ENCODE results near the gene PURA. TPM values are rescaled to one million over a fixed set of nuclear protein-coding genes. Genes with fewer than 3 reads are reported as not detected.
A peak's percentile ranks its signal among the peaks of the same experiment; 100 is the strongest.
"Not testable (repeated sequence)": the region's sequence is repeated elsewhere in the genome, so short reads cannot be mapped to it uniquely, and the experiment has no call there.

Gene PURA
- total RNA-seq, 1 experiment from 2014 or later = 9.5 TPM

- TF ChIP-seq CTCF (conservative IDR thresholded peaks at IDR 0.05; ENCODE audit: low read depth, low read length) (no peak), EZH2 (IDR thresholded peaks at IDR 0.05; ENCODE audit: borderline replicate concordance, low read depth, low read length, poor library complexity, severe bottlenecking) (no peak)
- ChIA-PET CTCF (interaction anchor here (0.6 to 1.8 kb wide), 2 partner anchors 10 to 81 kb away, joined by 3 to 4 read pairs; no protein-coding TSS in a partner anchor), POLR2A (ENCODE audit: low non-redundant PET) (no interaction called here)
- no TSS peak for BruUV-seq (replicated peaks)
- Histone ChIP-seq H3K4me3 (ENCODE audit: low read depth, low read length, poor library complexity, severe bottlenecking) (no peak overlapping the region), H3K4me1 (ENCODE audit: insufficient read depth, low read length, poor library complexity, severe bottlenecking) (peaks cover 6% of the 10 kb centered on the region), H3K36me3 (ENCODE audit: insufficient read depth, low read length, poor library complexity, severe bottlenecking) (no peaks in the 10 kb centered on the region), H3K9me3 (ENCODE audit: low read depth, low read length, poor library complexity, severe bottlenecking) (no peaks in the 10 kb centered on the region), H3K27ac (ENCODE audit: low read depth, low read length, poor library complexity, severe bottlenecking) (no peak overlapping the region), H3K27me3 (replicated peaks; ENCODE audit: insufficient read depth, low read depth, low read length, poor library complexity) (no peaks in the 10 kb centered on the region)
- no peak for DNase-seq (ENCODE audit: low spot score)
- intact Hi-C loops (cut with micrococcal nuclease; ENCODE audit: unreplicated experiment) = loop anchor here (10.0 kb wide), 1 partner anchor 189 kb away; no protein-coding TSS in a partner anchor
These were observed 40.0 kb downstream of the PURA start for GRCh38 chr5:140153905-140154304.

- CTCF ChIA-PET = interaction anchor here (1.8 kb wide), 1 partner anchor 11 kb away, joined by 3 read pairs; no protein-coding TSS in a partner anchor
- not testable (repeated sequence) for DNase-seq (ENCODE audit: low spot score); H3K27me3 ChIP-seq (replicated peaks; ENCODE audit: insufficient read depth, low read depth, low read length, poor library complexity); H3K27ac ChIP-seq (ENCODE audit: low read depth, low read length, poor library complexity, severe bottlenecking); H3K4me3 ChIP-seq (ENCODE audit: low read depth, low read length, poor library complexity, severe bottlenecking); BruUV-seq (replicated peaks); H3K4me1 ChIP-seq (ENCODE audit: insufficient read depth, low read length, poor library complexity, severe bottlenecking); H3K9me3 ChIP-seq (ENCODE audit: low read depth, low read length, poor library complexity, severe bottlenecking); H3K36me3 ChIP-seq (ENCODE audit: insufficient read depth, low read length, poor library complexity, severe bottlenecking)
- POLR2A ChIA-PET (ENCODE audit: low non-redundant PET) = interaction anchor here (0.7 kb wide), 1 partner anchor 119 kb away, joined by 3 read pairs; no protein-coding TSS in a partner anchor
- intact Hi-C loops (cut with micrococcal nuclease; ENCODE audit: unreplicated experiment) = loop anchor here (10.0 kb wide), 1 partner anchor 190 kb away; no protein-coding TSS in a partner anchor
These were observed 40.9 kb downstream of the PURA start for GRCh38 chr5:140154710-140155381.

GRCh38 chr5:140157032-140157781 lies 43.3 kb downstream of the PURA start:
- H3K27me3 ChIP-seq (replicated peaks; ENCODE audit: insufficient read depth, low read depth, low read length, poor library complexity) = no peaks in the 10 kb centered on the region
- POLR2A ChIA-PET (ENCODE audit: low non-redundant PET) = no interaction called here
- no peaks in the 10 kb centered on the region for H3K36me3 ChIP-seq (ENCODE audit: insufficient read depth, low read length, poor library complexity, severe bottlenecking)
- TF ChIP-seq CTCF (conservative IDR thresholded peaks at IDR 0.05; ENCODE audit: low read depth, low read length) (peak; percentile 95), EZH2 (IDR thresholded peaks at IDR 0.05; ENCODE audit: borderline replicate concordance, low read depth, low read length, poor library complexity, severe bottlenecking) (no peak)
- DNase-seq (ENCODE audit: low spot score) = peak; percentile 92
- H3K9me3 ChIP-seq (ENCODE audit: low read depth, low read length, poor library complexity, severe bottlenecking) = no peaks in the 10 kb centered on the region
- H3K4me1 ChIP-seq (ENCODE audit: insufficient read depth, low read length, poor library complexity, severe bottlenecking) = peaks cover 6% of the 10 kb centered on the region
- no peak overlapping the region for H3K27ac ChIP-seq (ENCODE audit: low read depth, low read length, poor library complexity, severe bottlenecking)
- H3K4me3 ChIP-seq (ENCODE audit: low read depth, low read length, poor library complexity, severe bottlenecking) = peak overlapping the region; percentile 33
- intact Hi-C loops (cut with micrococcal nuclease; ENCODE audit: unreplicated experiment) = loop anchor here (1.0 to 10.0 kb wide), 3 partner anchors 84 to 370 kb away; no protein-coding TSS in a partner anchor
- CTCF ChIA-PET = interaction anchor here (0.7 to 1.0 kb wide), 3 partner anchors 60 to 1783 kb away, joined by 3 to 7 read pairs (median 5); no protein-coding TSS in a partner anchor
- no TSS peak for BruUV-seq (replicated peaks)

Data from A673 (cell line).